IMR-90 (cell line): ENCODE data around the gene SLC29A3. TPM values are rescaled to one million over a fixed set of nuclear protein-coding genes. Genes with fewer than 3 reads are reported as not detected.
A peak's percentile ranks its signal among the peaks of the same experiment; 100 is the strongest.

Source experiments
- ATAC-seq: fragments of 200-7000 bp; cut with Tn5 transposase; 2 replicates; pipeline ENCODE4 v1.9.1; 2020; ENCODE audit warnings: low read depth, mild to moderate bottlenecking, moderate library complexity
- BruUV-seq: library from RNA; stranded (reverse); fragments of 400-500 nt; replicated peaks from 2 replicates; lab custom pipeline; 2021; lab: Mats Ljungman, UMichigan
- CTCF ChIA-PET: fragments of 300-600 bp; formaldehyde crosslinking; extraction: SDS; loops from one replicate; lab custom pipeline; 2021; ENCODE audit warnings: antibody characterized with exemption; lab: Yijun Ruan, JAX
- POLR2A ChIA-PET: fragments of 300-600 bp; sonication (Branson Sonifier 250); formaldehyde crosslinking; loops from one replicate; lab custom pipeline; 2022; ENCODE audit warnings: antibody characterized with exemption; ENCODE audit not compliant: unreplicated experiment; lab: Charles Lee
- DNase-seq: peaks from one replicate; pipeline ENCODE4 v3.0.0; 2013
- H2AFZ ChIP-seq: replicated peaks from 2 replicates; pipeline ENCODE3; 2013; ENCODE audit warnings: low read length, mild to moderate bottlenecking; ENCODE audit not compliant: poor library complexity
- H2AK5ac ChIP-seq: 2 replicates; pipeline ENCODE4 v1.6.1; 2013; ENCODE audit warnings: low read depth, low read length, inconsistent platforms
- H2AK9ac ChIP-seq: replicated peaks from 2 replicates; pipeline ENCODE3; 2013; ENCODE audit warnings: mild to moderate bottlenecking, low read depth, low read length, moderate library complexity; ENCODE audit not compliant: poor library complexity
- H2BK120ac ChIP-seq: 2 replicates; pipeline ENCODE4 v1.6.1; 2013; ENCODE audit warnings: low read depth, low read length, inconsistent platforms
- H2BK15ac ChIP-seq: 3 replicates; pipeline ENCODE4 v1.6.1; 2013; ENCODE audit warnings: low read depth, low read length, inconsistent platforms
- H2BK20ac ChIP-seq: 2 replicates; pipeline ENCODE4 v1.6.1; 2013; ENCODE audit warnings: low read depth, mild to moderate bottlenecking, inconsistent platforms, low read length, moderate library complexity
- H2BK5ac ChIP-seq: 2 replicates; pipeline ENCODE4 v1.6.1; 2013; ENCODE audit warnings: mild to moderate bottlenecking, low read depth, low read length, inconsistent platforms; ENCODE audit not compliant: poor library complexity, severe bottlenecking
- H3K14ac ChIP-seq: replicated peaks from 2 replicates; pipeline ENCODE4 v1.6.1; 2013; ENCODE audit warnings: low read depth, low read length, inconsistent platforms
- H3K18ac ChIP-seq: 2 replicates; pipeline ENCODE4 v1.6.1; 2013; ENCODE audit warnings: low read depth, low read length, control low read depth
- H3K23ac ChIP-seq: 2 replicates; pipeline ENCODE4 v1.6.1; 2013; ENCODE audit warnings: low read depth, low read length, inconsistent platforms
- H3K27ac ChIP-seq: 2 replicates; pipeline ENCODE4 v1.5.1; 2013; ENCODE audit warnings: mild to moderate bottlenecking, control low read depth, low read length; ENCODE audit not compliant: insufficient read depth
- H3K27me3 ChIP-seq: 2 replicates; pipeline ENCODE4 v1.6.1; 2013; ENCODE audit warnings: low read length; ENCODE audit not compliant: control insufficient read depth, insufficient read depth
- H3K36me3 ChIP-seq: 2 replicates; pipeline ENCODE4 v1.6.1; 2013; ENCODE audit warnings: low read length, mixed read lengths; ENCODE audit not compliant: control insufficient read depth, insufficient read depth
- H3K4ac ChIP-seq: 2 replicates; pipeline ENCODE4 v1.6.1; 2013; ENCODE audit warnings: low read depth, low read length, inconsistent platforms
- H3K4me1 ChIP-seq: 2 replicates; pipeline ENCODE4 v1.6.1; 2013; ENCODE audit warnings: low read length, mixed read lengths; ENCODE audit not compliant: control insufficient read depth, insufficient read depth
- H3K4me2 ChIP-seq: 2 replicates; pipeline ENCODE4 v1.6.1; 2013; ENCODE audit warnings: low read depth, mild to moderate bottlenecking, control low read depth, low read length, moderate library complexity
- H3K4me3 ChIP-seq: 2 replicates; pipeline ENCODE4 v1.5.1; 2013; ENCODE audit warnings: low read depth, mild to moderate bottlenecking, control low read depth, low read length, moderate library complexity; ENCODE audit not compliant: insufficient read depth
- H3K56ac ChIP-seq: 2 replicates; pipeline ENCODE4 v1.6.1; 2013; ENCODE audit warnings: low read length, inconsistent platforms; ENCODE audit not compliant: insufficient read depth; ENCODE audit errors: extremely low read depth
- H3K79me1 ChIP-seq, 2 experiments: 2 replicates each; pipeline ENCODE4 v1.6.1; 2013; ENCODE audit warnings: low read length in 2 of 2, inconsistent platforms in 1 of 2, low read depth in 1 of 2
- H3K9ac ChIP-seq: 2 replicates; pipeline ENCODE4 v1.6.1; 2013; ENCODE audit warnings: low read depth, low read length, control low read depth
- H3K9me1 ChIP-seq: 2 replicates; pipeline ENCODE4 v1.6.1; 2013; ENCODE audit warnings: low read length, inconsistent platforms; ENCODE audit not compliant: insufficient read depth
- H3K9me3 ChIP-seq: 2 replicates; pipeline ENCODE4 v1.6.1; 2013; ENCODE audit warnings: low read length; ENCODE audit not compliant: control insufficient read depth, insufficient read depth
- H4K20me1 ChIP-seq: 2 replicates; pipeline ENCODE4 v1.6.1; 2013; ENCODE audit warnings: low read length, inconsistent platforms; ENCODE audit not compliant: insufficient read depth
- H4K5ac ChIP-seq: 2 replicates; pipeline ENCODE4 v1.6.1; 2013; ENCODE audit warnings: mild to moderate bottlenecking, low read depth, low read length, control low read depth
- H4K8ac ChIP-seq, 2 experiments: 2 replicates each; pipeline ENCODE4 v1.6.1; 2013; ENCODE audit warnings: low read depth in 2 of 2, low read length in 2 of 2, control low read depth in 1 of 2, inconsistent platforms in 1 of 2
- H4K91ac ChIP-seq: 2 replicates; pipeline ENCODE4 v1.6.1; 2013; ENCODE audit warnings: low read depth, low read length, inconsistent platforms; ENCODE audit not compliant: insufficient read depth
- BHLHE40 ChIP-seq: fragments of 150-350 bp; IDR thresholded peaks from 2 replicates; pipeline ENCODE4 v1.6.1; 2016; ENCODE audit warnings: mild to moderate bottlenecking, low read depth, low read length
- CEBPB ChIP-seq: IDR thresholded peaks from 2 replicates; pipeline ENCODE4 v1.6.1; 2012; ENCODE audit warnings: low read depth, low read length, improper control_type of control experiment
- CHD1 ChIP-seq: IDR thresholded peaks from 2 replicates; pipeline ENCODE4 v1.6.1; 2012; ENCODE audit warnings: low read depth, low read length, improper control_type of control experiment
- FOS ChIP-seq: fragments of 150-350 bp; IDR thresholded peaks from 2 replicates; pipeline ENCODE4 v1.6.1; 2016; ENCODE audit warnings: low read depth, low read length
- MAFK ChIP-seq: IDR thresholded peaks from 2 replicates; pipeline ENCODE4 v1.6.1; 2012; ENCODE audit warnings: low read depth, low read length, improper control_type of control experiment
- MAZ ChIP-seq: IDR thresholded peaks from 2 replicates; pipeline ENCODE4 v1.6.1; 2012; ENCODE audit warnings: low read depth, mild to moderate bottlenecking, low read length, improper control_type of control experiment, moderate library complexity, borderline replicate concordance
- MXI1 ChIP-seq: IDR thresholded peaks from 2 replicates; pipeline ENCODE4 v1.6.1; 2012; ENCODE audit warnings: low read depth, mild to moderate bottlenecking, low read length, moderate library complexity, borderline replicate concordance
- NFE2L2 ChIP-seq: fragments of 150-350 bp; IDR thresholded peaks from 2 replicates; pipeline ENCODE4 v1.6.1; 2016; ENCODE audit warnings: low read depth, mild to moderate bottlenecking, low read length
- POLR2A ChIP-seq: IDR thresholded peaks from 2 replicates; pipeline ENCODE4 v1.6.1; 2012; ENCODE audit warnings: mild to moderate bottlenecking, low read depth, low read length
- RAD21 ChIP-seq: IDR thresholded peaks from 2 replicates; pipeline ENCODE4 v1.6.1; 2012; ENCODE audit warnings: low read length, improper control_type of control experiment
- RCOR1 ChIP-seq: IDR thresholded peaks from 2 replicates; pipeline ENCODE4 v1.6.1; 2012; ENCODE audit warnings: mild to moderate bottlenecking, low read length, improper control_type of control experiment; ENCODE audit not compliant: insufficient replicate concordance
- RFX5 ChIP-seq: IDR thresholded peaks from 2 replicates; pipeline ENCODE4 v1.8.0; 2012; ENCODE audit warnings: low read depth, mild to moderate bottlenecking, low read length, moderate library complexity
- SMC3 ChIP-seq: fragments of 150-350 bp; IDR thresholded peaks from 2 replicates; pipeline ENCODE4 v1.6.1; 2016; ENCODE audit warnings: low read depth, mild to moderate bottlenecking, antibody characterized with exemption, low read length, moderate library complexity
- WGBS, 2 experiments: methylation state at CpG; one replicate each; pipeline versions ENCODE4 v1.1.5 to v1.1.7; 2013; ENCODE audit warnings: missing lambda C conversion rate in 2 of 2; ENCODE audit not compliant: insufficient read length in 1 of 2; ENCODE audit errors: extremely low coverage in 2 of 2; 5-methylcytosine and 5-hydroxymethylcytosine counted together
- dilution Hi-C: fragments of 300-500 bp; cut with HindIII; formaldehyde crosslinking; loops from one replicate; pipeline ENCODE4 v1.14.3; 2018; ENCODE audit warnings: low sequenced_read_pairs; ENCODE audit not compliant: unreplicated experiment
- in situ Hi-C: fragments of 300-500 bp; cut with MboI; formaldehyde crosslinking; loops from 3 replicates; pipeline ENCODE4 v1.14.3; 2019; ENCODE audit warnings: low sequenced_read_pairs, inconsistent platforms, mixed read lengths
- intact Hi-C: fragments of 100-400 bp; cut with micrococcal nuclease; formaldehyde crosslinking; loops from 2 replicates; pipeline ENCODE4 v1.10.0; 2022
- polyA plus RNA-seq, 3 experiments: library from polyadenylated mRNA; depleted of rRNA; stranded (reverse); fragments of >200 nt; gene quantifications; 2 replicates each; pipeline ENCODE4 v1.2.3, GENCODE V29; 2012; ENCODE audit warnings: low replicate concordance in 1 of 3
- total RNA-seq: library from RNA; depleted of rRNA; stranded (reverse); fragments of >200 nt; gene quantifications from 2 replicates; pipeline ENCODE4 v1.2.3, GENCODE V29; 2012
- TF ChIP-seq, protein P1 (sequence below): conservative IDR thresholded peaks from 2 replicates; pipeline ENCODE4 v1.5.1; 2012; ENCODE audit warnings: mild to moderate bottlenecking, low read depth, low read length, improper control_type of control experiment
- TF ChIP-seq, protein P2 (sequence below): fragments of 150-350 bp; IDR thresholded peaks from 2 replicates; pipeline ENCODE4 v1.6.1; 2017; ENCODE audit warnings: mild to moderate bottlenecking, antibody characterized with exemption, low read length, low read depth
- TF ChIP-seq, protein P3 (sequence below): fragments of 150-350 bp; IDR thresholded peaks from 2 replicates; pipeline ENCODE4 v1.6.1; 2016; ENCODE audit warnings: low read depth, mild to moderate bottlenecking, low read length, moderate library complexity, borderline replicate concordance

The SLC29A3 gene
- total and polyA plus RNA-seq, 2 of the 4 experiments (the other 2 are of a cell fraction) = 0.72 to 3.0 TPM

DNA sequence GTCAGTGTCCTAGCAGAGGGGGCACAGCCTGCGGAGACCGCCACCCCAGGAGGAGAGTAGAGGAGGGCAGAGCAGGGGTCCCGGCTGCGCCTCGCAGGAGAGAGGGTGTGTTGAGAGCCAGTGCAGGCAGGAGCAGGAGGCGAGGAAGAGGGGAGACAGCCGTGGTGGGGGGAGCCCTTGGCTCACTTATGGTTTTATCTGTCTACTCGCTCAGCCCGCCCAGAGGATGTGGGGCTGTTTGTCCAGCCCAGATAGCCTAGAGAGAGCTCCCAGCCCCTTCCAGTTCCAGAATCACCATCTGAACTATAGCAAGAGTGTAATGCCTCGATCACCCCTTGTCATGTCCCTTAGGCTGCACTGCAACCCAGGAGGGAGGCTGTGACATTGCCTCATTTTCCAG is 26.6 kb downstream of the SLC29A3 start:
- in situ Hi-C loops = no loop called here
- no peak overlapping the region for H4K91ac ChIP-seq
- POLR2A ChIA-PET = no interaction called here

More for the DNA sequence above, 26.6 kb downstream of the SLC29A3 start:
- no peak overlapping the region for H3K9ac ChIP-seq
- H2AK9ac ChIP-seq = no peak overlapping the region
- no TSS peak for BruUV-seq
- H2AFZ ChIP-seq = peak overlapping the region; percentile 36
- H4K8ac ChIP-seq = no peak overlapping the region
- no peak overlapping the region for H3K4me3 ChIP-seq
- no peaks in the 10 kb centered on the region for H3K9me1 ChIP-seq
- no peak overlapping the region for H2BK20ac ChIP-seq
- no peak overlapping the region for H3K56ac ChIP-seq
- dilution Hi-C loops = no loop called here
- intact Hi-C loops = no loop called here
- H2BK15ac ChIP-seq = no peak overlapping the region
- DNase-seq (no peak), ATAC-seq (no peak)
- H3K27me3 ChIP-seq = peaks cover 19% of the 10 kb centered on the region; the same call in 1 of the 2 replicates
- H4K20me1 ChIP-seq = no peaks in the 10 kb centered on the region; the same call in 1 of the 2 replicates
- TF ChIP-seq, protein P1, sequence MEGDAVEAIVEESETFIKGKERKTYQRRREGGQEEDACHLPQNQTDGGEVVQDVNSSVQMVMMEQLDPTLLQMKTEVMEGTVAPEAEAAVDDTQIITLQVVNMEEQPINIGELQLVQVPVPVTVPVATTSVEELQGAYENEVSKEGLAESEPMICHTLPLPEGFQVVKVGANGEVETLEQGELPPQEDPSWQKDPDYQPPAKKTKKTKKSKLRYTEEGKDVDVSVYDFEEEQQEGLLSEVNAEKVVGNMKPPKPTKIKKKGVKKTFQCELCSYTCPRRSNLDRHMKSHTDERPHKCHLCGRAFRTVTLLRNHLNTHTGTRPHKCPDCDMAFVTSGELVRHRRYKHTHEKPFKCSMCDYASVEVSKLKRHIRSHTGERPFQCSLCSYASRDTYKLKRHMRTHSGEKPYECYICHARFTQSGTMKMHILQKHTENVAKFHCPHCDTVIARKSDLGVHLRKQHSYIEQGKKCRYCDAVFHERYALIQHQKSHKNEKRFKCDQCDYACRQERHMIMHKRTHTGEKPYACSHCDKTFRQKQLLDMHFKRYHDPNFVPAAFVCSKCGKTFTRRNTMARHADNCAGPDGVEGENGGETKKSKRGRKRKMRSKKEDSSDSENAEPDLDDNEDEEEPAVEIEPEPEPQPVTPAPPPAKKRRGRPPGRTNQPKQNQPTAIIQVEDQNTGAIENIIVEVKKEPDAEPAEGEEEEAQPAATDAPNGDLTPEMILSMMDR = no peak
- no peak for TF ChIP-seq MAFK
- no peak for TF ChIP-seq MXI1
- TF ChIP-seq CHD1 = no peak
- TF ChIP-seq RFX5 = no peak
- no peak for TF ChIP-seq SMC3
- TF ChIP-seq, protein P2, sequence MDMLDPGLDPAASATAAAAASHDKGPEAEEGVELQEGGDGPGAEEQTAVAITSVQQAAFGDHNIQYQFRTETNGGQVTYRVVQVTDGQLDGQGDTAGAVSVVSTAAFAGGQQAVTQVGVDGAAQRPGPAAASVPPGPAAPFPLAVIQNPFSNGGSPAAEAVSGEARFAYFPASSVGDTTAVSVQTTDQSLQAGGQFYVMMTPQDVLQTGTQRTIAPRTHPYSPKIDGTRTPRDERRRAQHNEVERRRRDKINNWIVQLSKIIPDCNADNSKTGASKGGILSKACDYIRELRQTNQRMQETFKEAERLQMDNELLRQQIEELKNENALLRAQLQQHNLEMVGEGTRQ = no peak
- TF ChIP-seq POLR2A = no peak
- no peak for TF ChIP-seq MAZ
- TF ChIP-seq RCOR1 = no peak
- TF ChIP-seq, protein P3, sequence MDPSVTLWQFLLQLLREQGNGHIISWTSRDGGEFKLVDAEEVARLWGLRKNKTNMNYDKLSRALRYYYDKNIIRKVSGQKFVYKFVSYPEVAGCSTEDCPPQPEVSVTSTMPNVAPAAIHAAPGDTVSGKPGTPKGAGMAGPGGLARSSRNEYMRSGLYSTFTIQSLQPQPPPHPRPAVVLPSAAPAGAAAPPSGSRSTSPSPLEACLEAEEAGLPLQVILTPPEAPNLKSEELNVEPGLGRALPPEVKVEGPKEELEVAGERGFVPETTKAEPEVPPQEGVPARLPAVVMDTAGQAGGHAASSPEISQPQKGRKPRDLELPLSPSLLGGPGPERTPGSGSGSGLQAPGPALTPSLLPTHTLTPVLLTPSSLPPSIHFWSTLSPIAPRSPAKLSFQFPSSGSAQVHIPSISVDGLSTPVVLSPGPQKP = no peak
- no peak for TF ChIP-seq RAD21
- TF ChIP-seq NFE2L2 = no peak
- TF ChIP-seq FOS = no peak
- no peak for TF ChIP-seq BHLHE40
- TF ChIP-seq CEBPB = no peak
- H3K27ac ChIP-seq = no peak overlapping the region
- peaks cover 6% of the 10 kb centered on the region; the same call in 1 of the 2 replicates for H3K4me1 ChIP-seq
- no peak overlapping the region for H4K5ac ChIP-seq
- no peak overlapping the region for H2AK5ac ChIP-seq
- H2BK5ac ChIP-seq = no peak overlapping the region
- 35% methylated on average over 6 of the region's 10 CpGs; no CpG with 5 or more reads in 1 of the 2 experiments for WGBS, 2 experiments
- no peaks in the 10 kb centered on the region for H3K9me3 ChIP-seq
- H3K4me2 ChIP-seq = no peak overlapping the region
- no peaks in the 10 kb centered on the region for H3K36me3 ChIP-seq
- H3K14ac ChIP-seq = no peak overlapping the region
- H3K4ac ChIP-seq = no peak overlapping the region
- no peak overlapping the region for H2BK120ac ChIP-seq
- H3K23ac ChIP-seq = no peak overlapping the region
- no peaks in the 10 kb centered on the region for H3K79me1 ChIP-seq
- H3K18ac ChIP-seq = no peak overlapping the region
- CTCF ChIA-PET = no interaction called here
